HEK293 (cell line): ENCODE measurements around the gene PANK3.
"Not testable (repeated sequence)": the region's sequence is repeated elsewhere in the genome, so short reads cannot be mapped to it uniquely, and the experiment has no call there.

Source experiments
- GFI1B ChIP-seq: fragments of 450-650 bp; formaldehyde crosslinking; IDR thresholded peaks from 2 replicates; pipeline ENCODE4 v1.5.1; 2016; ENCODE audit warnings: missing biosample characterization, missing genetic modification characterization
- SP2 ChIP-seq: fragments of 450-650 bp; formaldehyde crosslinking; IDR thresholded peaks from 2 replicates; pipeline ENCODE4 v1.5.1; 2016; ENCODE audit warnings: missing biosample characterization, missing genetic modification characterization
- ZBTB21 ChIP-seq: fragments of 450-650 bp; formaldehyde crosslinking; IDR thresholded peaks from 2 replicates; pipeline ENCODE4 v1.5.1; 2017; ENCODE audit warnings: missing biosample characterization, missing genetic modification characterization
- ZEB2 ChIP-seq: fragments of 450-650 bp; formaldehyde crosslinking; IDR thresholded peaks from 2 replicates; pipeline ENCODE4 v1.5.1; 2016; ENCODE audit warnings: missing biosample characterization, missing genetic modification characterization
- ZIC2 ChIP-seq: fragments of 450-650 bp; formaldehyde crosslinking; IDR thresholded peaks from 2 replicates; pipeline ENCODE4 v1.5.1; 2016; ENCODE audit warnings: missing biosample characterization, missing genetic modification characterization
- ZNF10 ChIP-seq: fragments of 450-650 bp; formaldehyde crosslinking; IDR thresholded peaks from 2 replicates; pipeline ENCODE4 v1.5.1; 2017; ENCODE audit warnings: missing biosample characterization, missing genetic modification characterization
- ZNF146 ChIP-seq: fragments of 450-650 bp; formaldehyde crosslinking; IDR thresholded peaks from 2 replicates; pipeline ENCODE4 v1.5.1; 2016; ENCODE audit warnings: missing biosample characterization, missing genetic modification characterization
- ZNF24 ChIP-seq: fragments of 450-650 bp; formaldehyde crosslinking; IDR thresholded peaks from 2 replicates; pipeline ENCODE4 v1.5.1; 2016; ENCODE audit warnings: missing biosample characterization, missing genetic modification characterization
- ZNF350 ChIP-seq: fragments of 450-650 bp; formaldehyde crosslinking; IDR thresholded peaks from 2 replicates; pipeline ENCODE4 v1.5.0; 2017; ENCODE audit warnings: missing biosample characterization, mild to moderate bottlenecking, missing genetic modification characterization
- ZNF510 ChIP-seq: fragments of 450-650 bp; formaldehyde crosslinking; IDR thresholded peaks from 2 replicates; pipeline ENCODE4 v1.5.1; 2018; ENCODE audit warnings: mild to moderate bottlenecking, missing genetic modification characterization, missing biosample characterization; ENCODE audit not compliant: insufficient replicate concordance
- ZNF529 ChIP-seq: fragments of 450-650 bp; formaldehyde crosslinking; IDR thresholded peaks from 2 replicates; pipeline ENCODE4 v1.5.1; 2017; ENCODE audit warnings: missing genetic modification characterization, missing biosample characterization; ENCODE audit not compliant: insufficient replicate concordance
- ZNF549 ChIP-seq: fragments of 450-650 bp; IDR thresholded peaks from 2 replicates; pipeline ENCODE4 v1.5.1; 2018; ENCODE audit warnings: missing biosample characterization, missing genetic modification characterization, mild to moderate bottlenecking, inconsistent platforms, moderate library complexity
- TF ChIP-seq, protein P1 (sequence below): fragments of 450-650 bp; formaldehyde crosslinking; IDR thresholded peaks from 2 replicates; pipeline ENCODE4 v1.5.1; 2016; ENCODE audit warnings: missing biosample characterization, missing genetic modification characterization
- TF ChIP-seq, protein P2 (sequence below): fragments of 450-650 bp; formaldehyde crosslinking; IDR thresholded peaks from 2 replicates; pipeline ENCODE4 v1.5.1; 2016; ENCODE audit warnings: missing biosample characterization, missing genetic modification characterization, low read depth

DNA sequence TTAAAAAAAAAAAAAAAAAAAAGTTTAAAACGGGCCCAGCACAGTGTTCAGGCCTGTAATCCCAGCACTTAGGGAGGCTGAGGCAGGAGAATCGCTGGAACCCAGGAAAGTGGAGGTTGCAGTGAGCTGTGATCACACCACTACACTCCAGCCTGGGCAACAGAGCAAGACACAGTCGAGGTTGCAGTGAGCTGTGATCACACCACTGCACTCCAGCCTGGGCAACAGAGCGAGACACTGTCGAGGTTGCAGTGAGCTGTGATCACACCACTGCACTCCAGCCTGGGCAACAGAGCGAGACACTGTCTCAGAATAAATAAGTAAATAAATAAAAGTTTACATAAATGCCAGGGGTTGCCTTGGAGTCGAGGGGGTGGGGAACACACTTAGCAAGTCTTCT lies 44.8 kb downstream of the PANK3 start:
- TF ChIP-seq, protein P1, sequence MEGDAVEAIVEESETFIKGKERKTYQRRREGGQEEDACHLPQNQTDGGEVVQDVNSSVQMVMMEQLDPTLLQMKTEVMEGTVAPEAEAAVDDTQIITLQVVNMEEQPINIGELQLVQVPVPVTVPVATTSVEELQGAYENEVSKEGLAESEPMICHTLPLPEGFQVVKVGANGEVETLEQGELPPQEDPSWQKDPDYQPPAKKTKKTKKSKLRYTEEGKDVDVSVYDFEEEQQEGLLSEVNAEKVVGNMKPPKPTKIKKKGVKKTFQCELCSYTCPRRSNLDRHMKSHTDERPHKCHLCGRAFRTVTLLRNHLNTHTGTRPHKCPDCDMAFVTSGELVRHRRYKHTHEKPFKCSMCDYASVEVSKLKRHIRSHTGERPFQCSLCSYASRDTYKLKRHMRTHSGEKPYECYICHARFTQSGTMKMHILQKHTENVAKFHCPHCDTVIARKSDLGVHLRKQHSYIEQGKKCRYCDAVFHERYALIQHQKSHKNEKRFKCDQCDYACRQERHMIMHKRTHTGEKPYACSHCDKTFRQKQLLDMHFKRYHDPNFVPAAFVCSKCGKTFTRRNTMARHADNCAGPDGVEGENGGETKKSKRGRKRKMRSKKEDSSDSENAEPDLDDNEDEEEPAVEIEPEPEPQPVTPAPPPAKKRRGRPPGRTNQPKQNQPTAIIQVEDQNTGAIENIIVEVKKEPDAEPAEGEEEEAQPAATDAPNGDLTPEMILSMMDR (tag by site-specific recombination), result not testable (repeated sequence)
- TF ChIP-seq ZNF529 (tag by site-specific recombination); ZIC2 (tag by site-specific recombination); ZNF24 (tag by site-specific recombination); ZNF350 (tag by site-specific recombination); ZNF549 (tag by site-specific recombination); ZEB2 (tag by site-specific recombination); GFI1B (tag by site-specific recombination); ZNF10; ZNF146 (tag by site-specific recombination); SP2; ZBTB21 (tag by site-specific recombination); ZNF510 (tag by site-specific recombination): not testable (repeated sequence)
- TF ChIP-seq, protein P2, sequence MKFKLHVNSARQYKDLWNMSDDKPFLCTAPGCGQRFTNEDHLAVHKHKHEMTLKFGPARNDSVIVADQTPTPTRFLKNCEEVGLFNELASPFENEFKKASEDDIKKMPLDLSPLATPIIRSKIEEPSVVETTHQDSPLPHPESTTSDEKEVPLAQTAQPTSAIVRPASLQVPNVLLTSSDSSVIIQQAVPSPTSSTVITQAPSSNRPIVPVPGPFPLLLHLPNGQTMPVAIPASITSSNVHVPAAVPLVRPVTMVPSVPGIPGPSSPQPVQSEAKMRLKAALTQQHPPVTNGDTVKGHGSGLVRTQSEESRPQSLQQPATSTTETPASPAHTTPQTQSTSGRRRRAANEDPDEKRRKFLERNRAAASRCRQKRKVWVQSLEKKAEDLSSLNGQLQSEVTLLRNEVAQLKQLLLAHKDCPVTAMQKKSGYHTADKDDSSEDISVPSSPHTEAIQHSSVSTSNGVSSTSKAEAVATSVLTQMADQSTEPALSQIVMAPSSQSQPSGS (tag by site-specific recombination), result not testable (repeated sequence)
